GM23248 (cell line): ENCODE data around the gene CYP11A1. TPM values are rescaled to one million over a fixed set of nuclear protein-coding genes. Genes with fewer than 3 reads are reported as not detected.
A peak's percentile ranks its signal among the peaks of the same experiment; 100 is the strongest.

Experiments
- DNase-seq: peaks from one replicate; pipeline ENCODE4 v3.0.0-alpha.2; 2015
- H2AFZ ChIP-seq: fragments of 200-600 bp; sonication (generic); 2 replicates; pipeline ENCODE4 v1.6.1; 2016; ENCODE audit warnings: antibody characterized with exemption
- H3F3A ChIP-seq: fragments of 200-600 bp; sonication (generic); 2 replicates; pipeline ENCODE4 v1.6.1; 2016; ENCODE audit warnings: mild to moderate bottlenecking, antibody characterized with exemption, mixed run types; ENCODE audit not compliant: insufficient read depth
- H3K27ac ChIP-seq: fragments of 200-600 bp; sonication (generic); 2 replicates; pipeline ENCODE4 v1.5.1; 2016; ENCODE audit warnings: mild to moderate bottlenecking
- H3K27me3 ChIP-seq: fragments of 200-600 bp; sonication (generic); replicated peaks from 2 replicates; pipeline ENCODE4 v1.6.1; 2016; ENCODE audit warnings: mild to moderate bottlenecking; ENCODE audit not compliant: insufficient read depth
- H3K36me3 ChIP-seq: fragments of 200-600 bp; sonication (generic); 2 replicates; pipeline ENCODE4 v1.6.1; 2016; ENCODE audit warnings: low read depth, mild to moderate bottlenecking
- H3K4me1 ChIP-seq: fragments of 200-600 bp; sonication (generic); 2 replicates; pipeline ENCODE4 v1.6.1; 2016; ENCODE audit warnings: mild to moderate bottlenecking; ENCODE audit not compliant: insufficient read depth
- H3K4me2 ChIP-seq: fragments of 200-600 bp; sonication (generic); one replicate; pipeline ENCODE4 v1.6.1; 2016; ENCODE audit warnings: mild to moderate bottlenecking; ENCODE audit not compliant: unreplicated experiment
- H3K4me3 ChIP-seq: fragments of 200-600 bp; sonication (generic); 2 replicates; pipeline ENCODE4 v1.5.1; 2016; ENCODE audit warnings: mild to moderate bottlenecking
- H3K79me2 ChIP-seq: fragments of 200-600 bp; sonication (generic); 2 replicates; pipeline ENCODE4 v1.6.1; 2016; ENCODE audit warnings: mild to moderate bottlenecking; ENCODE audit not compliant: insufficient read depth
- H3K9ac ChIP-seq: fragments of 200-600 bp; sonication (generic); 2 replicates; pipeline ENCODE4 v1.6.1; 2016; ENCODE audit warnings: mild to moderate bottlenecking
- H3K9me2 ChIP-seq: fragments of 200-600 bp; sonication (generic); 2 replicates; pipeline ENCODE4 v1.6.1; 2016; ENCODE audit warnings: mixed run types, mild to moderate bottlenecking, moderate library complexity; ENCODE audit not compliant: insufficient read depth
- H3K9me3 ChIP-seq: fragments of 200-600 bp; sonication (generic); one replicate; pipeline ENCODE4 v1.6.1; 2017; ENCODE audit warnings: low read depth
- H4K20me1 ChIP-seq: fragments of 200-600 bp; sonication (generic); 2 replicates; pipeline ENCODE4 v1.6.0; 2016; ENCODE audit not compliant: insufficient read depth
- EZH2 ChIP-seq: fragments of 200-600 bp; sonication (generic); IDR thresholded peaks from 2 replicates; pipeline ENCODE4 v1.6.1; 2018; ENCODE audit warnings: antibody characterized with exemption, mild to moderate bottlenecking; ENCODE audit not compliant: insufficient read depth, poor library complexity, severe bottlenecking
- EZH2phosphoT487 ChIP-seq: fragments of 200-600 bp; sonication (generic); IDR thresholded peaks from 2 replicates; pipeline ENCODE4 v1.6.1; 2018; ENCODE audit warnings: antibody characterized with exemption, moderate library complexity, mild to moderate bottlenecking, low read depth; ENCODE audit not compliant: insufficient read depth
- WGBS, 2 experiments: methylation state at CpG; one replicate each; pipeline ENCODE4 v1.1.6; 2015 to 2017; ENCODE audit warnings: low lambda C conversion rate in 2 of 2, low coverage in 1 of 2; ENCODE audit errors: missing lambda C conversion rate in 2 of 2; 5-methylcytosine and 5-hydroxymethylcytosine counted together
- in situ Hi-C: fragments of 300-500 bp; cut with MboI; formaldehyde crosslinking; loops from 2 replicates; pipeline ENCODE4 v1.15.0; 2020
- polyA plus RNA-seq: library from polyadenylated mRNA; unstranded; fragments of >200 nt; fragmentation: Nextera tagmentation; extraction: Ambion mirVana; gene quantifications from 2 replicates; pipeline ENCODE4 v1.2.1, GENCODE V29; 2016
- total RNA-seq: library from RNA; depleted of rRNA; stranded (reverse); fragments of >200 nt; shearing (Covaris generic); gene quantifications from 2 replicates; pipeline ENCODE4 v1.2.3, GENCODE V29; 2014

Gene CYP11A1
- total and polyA plus RNA-seq, 2 experiments from 2014 or later: 0.32 to 1.2 TPM

DNA sequence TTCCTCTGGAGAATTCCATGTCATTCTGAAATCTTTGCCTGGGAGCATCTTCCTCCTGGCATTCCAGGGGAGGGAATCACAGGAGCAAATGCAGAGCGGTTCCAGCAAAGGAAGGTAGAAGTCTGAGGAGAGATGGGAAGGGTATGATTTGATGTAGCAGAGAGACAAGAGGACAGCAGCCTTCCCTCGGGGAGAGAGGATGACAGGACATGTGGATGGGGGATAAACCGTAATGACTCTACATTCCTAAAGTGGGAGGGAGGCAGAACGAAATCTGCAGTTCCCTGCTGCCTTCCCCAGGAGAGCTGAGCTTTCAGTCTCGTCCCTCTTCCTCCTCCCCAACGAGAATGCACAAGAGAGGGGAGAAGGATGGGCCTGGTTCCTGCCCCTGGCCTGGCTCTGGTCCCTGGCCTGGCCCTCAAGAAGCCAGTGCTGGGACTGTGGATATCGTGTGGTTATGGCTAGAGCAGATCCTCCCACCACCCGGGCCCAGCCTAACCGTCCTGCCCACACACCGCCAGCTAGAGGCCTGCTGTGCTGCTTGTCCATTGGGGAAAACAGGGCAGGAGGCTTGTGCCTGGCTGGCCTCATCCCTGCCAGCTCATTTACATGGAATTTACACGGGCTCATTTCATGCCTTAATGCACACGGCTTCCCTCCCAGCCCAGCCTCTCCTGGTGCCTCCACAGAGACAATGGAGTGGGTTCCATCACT is 39.7 kb upstream of the CYP11A1 start:
- Histone ChIP-seq H3K36me3 (0 out of 2 replicates have a peak, but pooled peaks cover 2% of the 10 kb centered on the region), H3K9me3 (no peaks in the 10 kb centered on the region), H3F3A (peaks cover 61% of the 10 kb centered on the region), H3K27ac (peak overlapping the region; percentile 84), H3K4me1 (peaks cover 50% of the 10 kb centered on the region), H3K9ac (peak overlapping the region; percentile 67), H3K4me3 (0 out of 2 replicates have a peak overlapping the region, but pooled peaks have one; percentile 17), H3K9me2 (no peaks in the 10 kb centered on the region), H3K27me3 (no peaks in the 10 kb centered on the region), H3K4me2 (peak overlapping the region; percentile 58), H4K20me1 (no peaks in the 10 kb centered on the region), H3K79me2 (peaks cover 5% of the 10 kb centered on the region; the same call in 1 of the 2 replicates), H2AFZ (peak overlapping the region; percentile 29)
- in situ Hi-C loops: no loop called here
- TF ChIP-seq EZH2phosphoT487 (no peak), EZH2 (no peak)
- peak; percentile 97 for DNase-seq
- 8% methylated on average over 12 of the region's 12 CpGs for WGBS, 2 experiments

DNA sequence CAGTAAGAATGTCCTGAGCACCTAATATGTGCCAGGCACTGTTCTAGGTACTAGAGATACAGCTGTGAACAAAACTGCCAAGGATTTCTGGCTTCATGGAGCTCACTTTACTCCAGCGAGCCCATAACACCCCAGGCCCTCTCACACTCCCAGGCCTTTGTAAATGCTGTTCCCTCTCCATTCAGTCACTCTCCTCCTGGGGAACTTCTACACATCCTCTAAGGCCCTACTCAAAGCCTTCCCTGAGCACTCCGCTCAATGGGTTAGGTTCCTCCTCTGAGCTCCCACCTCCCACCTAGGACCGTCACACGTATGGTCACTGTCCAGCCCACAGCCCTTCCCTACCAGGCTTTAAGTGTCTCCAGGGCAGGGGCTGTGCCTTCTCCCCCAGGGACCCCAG is 39.1 kb upstream of the CYP11A1 start:
- TF ChIP-seq EZH2phosphoT487 (no peak), EZH2 (no peak)
- H3F3A ChIP-seq: peaks cover 64% of the 10 kb centered on the region
- in situ Hi-C loops: no loop called here
- H3K36me3 ChIP-seq: no peaks in the 10 kb centered on the region
- 0 out of 2 replicates have a peak, but pooled peaks cover under 1% of the 10 kb centered on the region for H3K79me2 ChIP-seq
- no peak overlapping the region for H3K4me3 ChIP-seq
- DNase-seq: no peak
- no peaks in the 10 kb centered on the region for H3K9me2 ChIP-seq
- peak overlapping the region; percentile 67 for H3K9ac ChIP-seq
- H3K9me3 ChIP-seq: no peaks in the 10 kb centered on the region
- no peak overlapping the region for H2AFZ ChIP-seq
- peak overlapping the region; percentile 84 for H3K27ac ChIP-seq
- 97 to 98% methylated on average over 4 of the region's 4 CpGs for WGBS, 2 experiments
- H3K27me3 ChIP-seq: no peaks in the 10 kb centered on the region
- H4K20me1 ChIP-seq: no peaks in the 10 kb centered on the region
- H3K4me2 ChIP-seq: peak overlapping the region; percentile 58
- H3K4me1 ChIP-seq: peaks cover 50% of the 10 kb centered on the region

DNA sequence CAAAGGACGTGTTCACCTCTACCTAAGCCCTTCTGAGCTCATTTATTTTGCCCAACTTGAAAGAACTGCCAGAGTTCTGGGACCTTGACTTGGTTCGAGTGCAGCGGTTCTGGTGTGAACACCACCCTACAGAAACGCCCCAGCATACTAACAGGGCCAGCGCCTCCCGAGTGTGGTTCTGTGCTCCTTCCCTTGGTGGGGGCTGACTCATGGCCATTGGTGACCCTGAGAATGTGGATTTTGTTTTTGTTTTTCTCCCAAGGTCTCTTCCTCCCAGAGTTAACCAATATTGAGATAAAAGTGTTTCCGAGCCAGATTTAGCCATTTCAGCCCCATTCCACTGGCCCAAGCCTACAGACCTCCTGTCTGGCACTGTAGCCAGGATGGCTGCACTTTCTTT is 38.4 kb upstream of the CYP11A1 start:
- 0 out of 2 replicates have a peak overlapping the region, but pooled peaks have one; percentile 67 for H3K9ac ChIP-seq
- in situ Hi-C loops: no loop called here
- H3K79me2 ChIP-seq: no peaks in the 10 kb centered on the region
- H2AFZ ChIP-seq: no peak overlapping the region
- H3K4me3 ChIP-seq: no peak overlapping the region
- no peaks in the 10 kb centered on the region for H4K20me1 ChIP-seq
- H3K36me3 ChIP-seq: no peaks in the 10 kb centered on the region
- peak overlapping the region; percentile 84; the same call in 1 of the 2 replicates for H3K27ac ChIP-seq
- WGBS, 2 experiments: 80 to 84% methylated on average over 7 of the region's 7 CpGs
- H3K9me3 ChIP-seq: no peaks in the 10 kb centered on the region
- no peaks in the 10 kb centered on the region for H3K9me2 ChIP-seq
- no peaks in the 10 kb centered on the region for H3K27me3 ChIP-seq
- peaks cover 56% of the 10 kb centered on the region for H3K4me1 ChIP-seq
- H3F3A ChIP-seq: peaks cover 66% of the 10 kb centered on the region
- no peak overlapping the region for H3K4me2 ChIP-seq
- DNase-seq: no peak
- TF ChIP-seq EZH2: no peak
- no peak for TF ChIP-seq EZH2phosphoT487

DNA sequence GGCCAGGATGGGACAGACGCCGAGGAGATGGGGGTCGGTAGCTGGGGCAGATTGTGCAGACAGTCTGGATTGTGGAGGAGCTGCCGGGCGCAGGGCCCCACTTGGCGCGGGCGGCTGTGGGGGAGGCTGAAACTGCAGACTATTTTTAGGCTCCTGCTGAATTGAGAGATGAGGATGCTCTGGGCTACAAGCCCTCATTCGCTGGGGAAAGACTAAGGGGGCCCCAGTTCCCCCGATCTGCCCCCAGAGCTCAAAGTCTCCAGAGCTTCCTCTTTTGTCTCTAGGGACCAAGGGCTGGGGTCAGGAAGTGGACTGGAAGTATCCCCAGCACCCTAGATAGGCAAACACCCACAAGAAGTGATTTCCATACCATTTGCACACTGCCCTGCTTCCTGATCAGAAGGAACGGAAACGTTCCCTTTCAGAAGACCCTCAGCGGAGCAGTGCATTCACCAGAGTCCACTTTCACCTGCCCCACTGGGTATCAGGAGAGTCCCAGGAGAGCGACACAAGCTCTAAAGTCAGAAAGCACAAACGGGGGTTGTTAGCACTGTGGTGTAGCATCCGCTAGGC is 36.6 kb upstream of the CYP11A1 start:
- no peaks in the 10 kb centered on the region for H3K9me3 ChIP-seq
- no peak overlapping the region for H3K4me2 ChIP-seq
- WGBS, 2 experiments: 51 to 53% methylated on average over 16 of the region's 16 CpGs
- peaks cover 69% of the 10 kb centered on the region for H3K4me1 ChIP-seq
- in situ Hi-C loops: no loop called here
- no peak overlapping the region for H3K27ac ChIP-seq
- no peaks in the 10 kb centered on the region for H3K79me2 ChIP-seq
- no peak for TF ChIP-seq EZH2phosphoT487
- TF ChIP-seq EZH2: no peak
- no peaks in the 10 kb centered on the region for H3K36me3 ChIP-seq
- H3K27me3 ChIP-seq: no peaks in the 10 kb centered on the region
- no peaks in the 10 kb centered on the region for H3K9me2 ChIP-seq
- DNase-seq: no peak
- peaks cover 70% of the 10 kb centered on the region for H3F3A ChIP-seq
- no peak overlapping the region for H3K9ac ChIP-seq
- no peak overlapping the region for H2AFZ ChIP-seq
- no peaks in the 10 kb centered on the region for H4K20me1 ChIP-seq
- no peak overlapping the region for H3K4me3 ChIP-seq
